SK-N-MC (cell line): ENCODE data around the gene PLSCR4.
A peak's percentile ranks its signal among the peaks of the same experiment; 100 is the strongest.
"Not testable (repeated sequence)": the region's sequence is repeated elsewhere in the genome, so short reads cannot be mapped to it uniquely, and the experiment has no call there.

Source experiments
- DNase-seq: peaks from one replicate; pipeline ENCODE4 v3.0.0-alpha.2; 2011; ENCODE audit warnings: low read depth, low spot score
- H3K27ac ChIP-seq: fragments of 200-600 bp; sonication (generic); 2 replicates; pipeline ENCODE4 v1.5.1; 2016; ENCODE audit warnings: mixed run types
- H3K36me3 ChIP-seq: fragments of 200-600 bp; sonication (generic); 2 replicates; pipeline ENCODE4 v1.6.1; 2017; ENCODE audit warnings: antibody characterized with exemption, low read length, mixed read lengths; ENCODE audit not compliant: insufficient read depth
- H3K4me3 ChIP-seq: fragments of 200-600 bp; sonication (generic); 2 replicates; pipeline ENCODE4 v1.5.1; 2016
- H3K9ac ChIP-seq: fragments of 200-600 bp; sonication (generic); 2 replicates; pipeline ENCODE4 v1.8.0; 2017; ENCODE audit warnings: mixed run types, mixed read lengths; ENCODE audit not compliant: insufficient read length
- H3K9me3 ChIP-seq: fragments of 200-600 bp; sonication (generic); 2 replicates; pipeline ENCODE4 v1.6.1; 2017; ENCODE audit warnings: low read depth, mild to moderate bottlenecking, antibody characterized with exemption, low read length, moderate library complexity, mixed read lengths
- EZH2 ChIP-seq: fragments of 200-600 bp; sonication (generic); IDR thresholded peaks from one replicate; pipeline ENCODE4 v1.6.1; 2017; ENCODE audit warnings: antibody characterized with exemption
- FOXP2 ChIP-seq: optimal IDR thresholded peaks from 2 replicates; pipeline ENCODE3; 2011; ENCODE audit warnings: mild to moderate bottlenecking, moderate library complexity; ENCODE audit not compliant: insufficient read depth; ENCODE audit errors: extremely low read length, control extremely low read depth
- POLR2AphosphoS5 ChIP-seq: IDR thresholded peaks from 2 replicates; pipeline ENCODE4 v1.6.1; 2012; ENCODE audit warnings: mild to moderate bottlenecking, low read depth, low read length, borderline replicate concordance

The PLSCR4 gene, protein sequence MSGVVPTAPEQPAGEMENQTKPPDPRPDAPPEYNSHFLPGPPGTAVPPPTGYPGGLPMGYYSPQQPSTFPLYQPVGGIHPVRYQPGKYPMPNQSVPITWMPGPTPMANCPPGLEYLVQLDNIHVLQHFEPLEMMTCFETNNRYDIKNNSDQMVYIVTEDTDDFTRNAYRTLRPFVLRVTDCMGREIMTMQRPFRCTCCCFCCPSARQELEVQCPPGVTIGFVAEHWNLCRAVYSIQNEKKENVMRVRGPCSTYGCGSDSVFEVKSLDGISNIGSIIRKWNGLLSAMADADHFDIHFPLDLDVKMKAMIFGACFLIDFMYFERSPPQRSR

DNA sequence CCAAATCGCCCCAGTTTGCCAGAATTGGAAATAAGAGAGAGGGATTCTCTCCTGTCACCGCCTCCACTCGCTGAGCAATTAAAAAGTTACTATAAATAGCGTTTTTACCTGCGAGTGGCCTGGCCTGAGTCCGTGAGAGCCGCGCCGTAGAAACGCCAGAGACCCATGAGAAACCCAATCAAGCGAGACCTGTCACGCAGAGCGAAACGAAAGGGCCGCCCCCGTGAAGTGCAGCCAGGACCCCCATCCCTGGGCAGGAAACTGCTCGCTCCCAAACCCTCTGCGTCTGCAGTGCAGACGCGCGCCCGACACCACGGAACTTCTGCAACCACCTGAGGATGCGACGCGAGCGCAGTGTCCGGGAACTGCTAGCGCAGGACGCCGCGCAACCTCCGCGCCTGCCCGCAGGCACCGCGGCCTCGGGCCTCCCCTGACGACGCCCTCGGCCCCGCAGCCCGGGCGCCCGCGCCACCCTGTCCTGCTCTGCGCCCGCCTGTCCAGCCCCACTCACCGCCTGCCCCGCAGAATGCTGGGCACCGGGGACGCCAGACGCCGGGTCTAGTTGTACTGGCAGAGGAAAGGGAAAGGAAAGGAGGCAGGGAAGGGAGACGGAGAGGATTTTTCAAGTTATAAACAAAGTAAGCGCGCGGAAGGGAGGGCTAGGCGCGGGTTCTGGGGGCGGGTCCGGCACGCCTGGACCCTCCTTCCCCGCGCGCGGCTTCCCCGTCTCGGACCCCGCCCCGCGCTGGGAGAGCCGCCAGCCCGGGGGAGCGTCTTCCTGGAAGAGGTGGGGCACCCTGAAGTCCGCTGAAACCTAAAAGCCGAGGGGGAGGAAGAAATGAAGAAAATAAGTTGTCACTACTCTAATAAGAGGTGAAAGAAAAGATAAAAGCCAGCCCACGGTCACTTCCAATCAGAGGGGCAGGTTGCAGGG is at the start of gene PLSCR4:
TSS of gene PLSCR4 (minus strand) at position 657 of the 934 bp plus-strand sequence. CDS start 29,034 bp downstream, outside the sequence.
- H3K9me3 ChIP-seq, result peaks cover 4% of the 10 kb centered on the region; the same call in 1 of the 2 replicates
- H3K4me3 ChIP-seq, result peak within 1 kb of the TSS; percentile 87
- TF ChIP-seq POLR2AphosphoS5, result peak; percentile 46
- no peak for TF ChIP-seq FOXP2
- peak within 1 kb of the TSS; percentile 21; the same call in 1 of the 2 replicates for H3K27ac ChIP-seq
- H3K9ac ChIP-seq, result peak within 1 kb of the TSS; percentile 76
- no peak for DNase-seq
- H3K36me3 ChIP-seq, result no peaks in the 10 kb centered on the region

DNA sequence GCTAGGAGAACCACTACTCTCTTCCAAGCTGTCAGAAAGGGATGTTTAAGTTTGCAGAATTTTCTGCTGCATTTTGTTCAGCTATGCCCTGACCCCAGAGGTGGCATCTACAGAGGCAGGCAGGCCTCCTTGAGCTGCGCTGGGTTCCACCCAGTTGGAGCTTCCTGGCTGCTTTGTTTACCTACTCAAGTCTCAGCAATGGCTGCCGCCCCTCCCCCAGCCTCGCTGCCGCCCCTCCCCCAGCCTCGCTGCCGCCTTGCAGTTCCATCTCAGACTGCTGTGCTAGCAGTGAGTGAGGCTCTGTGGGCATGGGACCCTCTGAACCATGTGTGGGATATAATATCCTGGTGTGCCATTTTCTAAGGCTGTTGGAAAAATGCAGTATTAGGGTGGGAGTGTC is 42.5 kb upstream of the PLSCR4 start:
- not testable (repeated sequence) for H3K36me3 ChIP-seq, H3K27ac ChIP-seq, H3K9me3 ChIP-seq, DNase-seq, H3K9ac ChIP-seq, H3K4me3 ChIP-seq

DNA sequence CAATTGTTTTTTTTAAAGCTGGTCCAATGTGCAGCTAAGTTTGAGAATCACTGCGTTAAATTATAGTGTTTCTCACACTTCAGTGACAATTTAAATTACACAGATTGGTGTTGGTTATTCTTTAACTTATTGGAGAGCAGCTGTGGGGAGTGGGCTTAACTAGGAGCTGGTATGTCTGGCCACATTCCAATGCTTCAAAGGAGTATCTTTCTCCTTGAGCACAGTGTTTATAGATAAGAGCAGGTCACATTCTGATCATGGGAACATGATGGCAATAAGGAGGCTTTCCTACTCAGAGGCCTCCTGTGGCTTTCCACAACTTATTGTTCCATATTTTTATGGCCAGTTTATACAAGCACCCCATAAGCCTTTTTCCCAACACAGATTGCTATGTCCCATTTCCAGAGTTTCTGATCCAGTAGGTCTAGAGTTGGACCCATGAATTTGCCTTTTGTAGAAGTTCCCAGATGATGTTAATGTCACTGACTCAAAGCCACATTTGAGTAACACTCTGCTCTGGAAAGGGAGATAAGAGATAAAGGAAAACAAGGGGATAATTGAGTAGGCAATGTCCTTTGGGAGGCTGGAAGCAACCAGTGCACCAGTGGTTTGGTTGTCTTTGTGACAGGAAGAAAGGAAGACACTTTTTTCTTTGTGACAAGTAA is 33.0 kb upstream of the PLSCR4 start:
- DNase-seq, result no peak
- Histone ChIP-seq H3K27ac (no peak overlapping the region), H3K36me3 (no peaks in the 10 kb centered on the region), H3K9me3 (no peaks in the 10 kb centered on the region), H3K9ac (no peak overlapping the region), H3K4me3 (no peak overlapping the region)
- TF ChIP-seq FOXP2 (no peak), POLR2AphosphoS5 (no peak), EZH2 (no peak)

DNA sequence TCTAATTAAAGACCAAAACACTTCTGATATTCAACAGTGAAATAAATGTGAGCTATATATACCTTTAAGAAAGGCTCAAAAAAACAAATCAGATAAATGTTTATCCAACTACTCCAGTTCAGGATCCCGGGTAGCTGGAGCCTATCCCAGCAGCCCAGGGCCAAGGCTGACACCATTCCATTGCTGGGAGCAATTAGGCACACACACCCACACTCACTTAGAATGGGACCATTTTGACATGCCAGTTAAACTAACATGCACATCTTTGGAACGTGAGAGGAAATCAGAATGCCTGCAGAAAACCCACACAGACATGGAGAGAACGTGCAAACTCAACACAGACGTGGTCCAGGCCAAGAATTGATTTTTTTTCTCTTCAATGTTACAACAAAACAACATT is 30.0 kb upstream of the PLSCR4 start:
- no peak overlapping the region for H3K9ac ChIP-seq
- no peak overlapping the region for H3K27ac ChIP-seq
- no peak overlapping the region for H3K4me3 ChIP-seq
- DNase-seq, result no peak
- no peaks in the 10 kb centered on the region for H3K36me3 ChIP-seq
- TF ChIP-seq FOXP2, result no peak
- TF ChIP-seq EZH2, result no peak
- TF ChIP-seq POLR2AphosphoS5, result no peak
- H3K9me3 ChIP-seq, result no peaks in the 10 kb centered on the region

DNA sequence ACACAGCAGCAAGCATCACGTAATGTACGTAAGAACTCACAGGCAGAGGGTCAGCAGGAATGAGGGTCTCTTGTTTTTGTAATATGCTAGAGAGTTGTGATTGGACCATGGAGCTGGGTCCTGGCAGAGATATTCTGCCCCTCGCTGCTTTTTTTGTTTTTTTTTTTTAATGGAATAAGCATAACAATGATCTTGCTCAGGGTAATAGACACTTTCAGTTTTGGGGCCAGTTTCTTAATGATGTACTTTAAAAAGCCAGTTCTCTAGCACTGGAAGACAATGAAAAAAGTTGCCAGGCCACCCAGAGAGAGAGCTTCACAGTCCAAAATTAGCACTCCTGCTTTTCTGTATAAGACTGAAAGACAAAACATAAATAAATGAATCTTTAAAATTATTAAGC is 29.0 kb upstream of the PLSCR4 start:
- Histone ChIP-seq H3K9ac (no peak overlapping the region), H3K4me3 (no peak overlapping the region), H3K36me3 (no peaks in the 10 kb centered on the region), H3K9me3 (no peaks in the 10 kb centered on the region), H3K27ac (no peak overlapping the region)
- TF ChIP-seq POLR2AphosphoS5 (no peak), EZH2 (no peak), FOXP2 (no peak)
- DNase-seq, result no peak

DNA sequence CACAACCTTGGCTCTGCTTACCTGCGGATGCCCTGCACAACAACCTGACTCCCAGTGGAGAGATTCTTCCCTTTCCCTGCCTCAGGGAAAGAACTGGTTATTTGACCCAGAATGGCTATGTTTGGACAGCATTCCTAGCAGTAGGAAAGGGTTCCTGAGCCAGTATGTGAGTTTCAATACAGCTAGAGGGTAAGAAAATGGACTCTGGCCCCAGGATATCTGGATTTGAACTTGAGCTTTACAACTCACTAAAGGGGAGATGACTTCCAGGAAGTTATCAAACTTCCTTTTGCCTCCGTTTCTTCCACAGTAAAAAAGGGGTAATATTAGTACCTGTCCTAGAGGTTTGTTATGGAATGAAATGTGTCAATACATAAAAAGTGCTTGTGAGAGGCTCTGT is 28.1 kb upstream of the PLSCR4 start:
- no peak for DNase-seq
- no peaks in the 10 kb centered on the region for H3K36me3 ChIP-seq
- no peak overlapping the region for H3K27ac ChIP-seq
- H3K9me3 ChIP-seq, result no peaks in the 10 kb centered on the region
- H3K9ac ChIP-seq, result no peak overlapping the region
- no peak overlapping the region for H3K4me3 ChIP-seq
- no peak for TF ChIP-seq POLR2AphosphoS5
- no peak for TF ChIP-seq FOXP2
- no peak for TF ChIP-seq EZH2

DNA sequence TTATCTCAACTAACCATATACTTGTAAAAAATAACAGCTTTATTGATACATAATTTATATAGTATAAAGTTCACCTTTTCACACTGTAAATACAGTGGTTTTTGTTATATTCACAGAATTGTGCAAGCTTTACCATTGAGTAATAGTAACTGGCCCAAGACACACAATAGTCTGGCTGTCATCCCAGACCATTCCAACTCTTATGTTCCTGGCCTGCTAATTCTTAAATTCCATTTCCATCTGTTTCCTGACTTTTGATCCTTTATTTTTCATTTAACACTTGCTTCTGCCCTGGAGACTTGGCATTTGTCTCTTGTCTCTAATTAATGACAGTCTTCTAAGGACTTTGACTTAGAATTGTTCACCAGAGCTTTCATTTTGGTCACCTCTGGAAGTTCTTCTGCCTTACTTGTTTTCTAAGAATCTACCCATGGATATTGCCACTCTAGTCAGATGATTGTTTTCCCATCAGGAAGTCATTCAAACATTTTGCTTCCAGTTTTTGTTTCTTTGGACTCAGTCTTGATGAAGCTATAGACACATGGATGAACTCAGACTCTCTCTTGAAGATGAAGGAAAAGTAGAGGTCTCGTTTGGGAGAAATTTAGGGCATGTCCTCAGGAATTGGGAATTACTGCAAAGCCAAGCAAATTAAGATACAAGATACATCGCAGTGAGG is 27.2 kb upstream of the PLSCR4 start:
- Histone ChIP-seq H3K36me3 (no peaks in the 10 kb centered on the region), H3K9me3 (no peaks in the 10 kb centered on the region), H3K9ac (no peak overlapping the region), H3K4me3 (no peak overlapping the region), H3K27ac (no peak overlapping the region)
- DNase-seq, result no peak
- no peak for TF ChIP-seq EZH2
- TF ChIP-seq POLR2AphosphoS5, result no peak
- TF ChIP-seq FOXP2, result no peak

DNA sequence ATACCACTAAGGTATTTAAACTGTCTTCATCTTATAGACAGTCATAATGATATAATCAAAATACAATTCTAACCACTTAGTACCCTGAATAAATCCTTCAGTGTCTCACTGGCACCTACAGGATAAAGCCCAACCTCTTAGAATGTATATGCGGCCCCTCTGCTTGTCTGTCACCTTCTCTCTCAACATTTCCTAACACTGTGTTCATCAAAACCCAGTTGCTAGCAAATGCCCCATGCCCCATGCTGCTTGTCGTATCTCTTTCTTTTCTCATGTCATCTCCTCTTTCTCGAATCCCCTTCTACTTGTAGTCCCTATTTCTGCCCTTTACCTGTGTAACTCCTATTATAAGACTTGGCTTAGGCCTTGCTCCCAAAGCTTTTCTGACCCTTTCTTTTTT is 24.6 kb upstream of the PLSCR4 start:
- H3K27ac ChIP-seq, result no peak overlapping the region
- no peak for DNase-seq
- no peaks in the 10 kb centered on the region for H3K9me3 ChIP-seq
- no peaks in the 10 kb centered on the region for H3K36me3 ChIP-seq
- no peak for TF ChIP-seq FOXP2
- TF ChIP-seq POLR2AphosphoS5, result no peak
- no peak for TF ChIP-seq EZH2
- H3K9ac ChIP-seq, result no peak overlapping the region
- no peak overlapping the region for H3K4me3 ChIP-seq
